ENCODE data around the gene DSCAML1.

GRCh38 chr11:117462864-117463247 is 334.2 kb downstream of the DSCAML1 start:
- TF ChIP-seq TCF7 (CRISPR knock-in tag; IDR thresholded peaks at IDR 0.05; ENCODE audit: low read depth) (no peak), ZNF396 (CRISPR knock-in tag; IDR thresholded peaks at IDR 0.05; ENCODE audit: borderline replicate concordance) (no peak), MLX (CRISPR knock-in tag; IDR thresholded peaks at IDR 0.05) (no peak), MXD4 (CRISPR knock-in tag; IDR thresholded peaks at IDR 0.05; ENCODE audit: borderline replicate concordance) (no peak), PREB (CRISPR knock-in tag; IDR thresholded peaks at IDR 0.05; ENCODE audit: borderline replicate concordance) (no peak), ZNF121 (CRISPR knock-in tag; IDR thresholded peaks at IDR 0.05) (no peak), CREB1 (CRISPR knock-in tag; IDR thresholded peaks at IDR 0.05) (no peak), MAX (CRISPR knock-in tag; IDR thresholded peaks at IDR 0.05) (no peak), ZNF317 (CRISPR knock-in tag; IDR thresholded peaks at IDR 0.05; ENCODE audit: borderline replicate concordance, low read depth) (no peak)
- TF ChIP-seq, protein P1, sequence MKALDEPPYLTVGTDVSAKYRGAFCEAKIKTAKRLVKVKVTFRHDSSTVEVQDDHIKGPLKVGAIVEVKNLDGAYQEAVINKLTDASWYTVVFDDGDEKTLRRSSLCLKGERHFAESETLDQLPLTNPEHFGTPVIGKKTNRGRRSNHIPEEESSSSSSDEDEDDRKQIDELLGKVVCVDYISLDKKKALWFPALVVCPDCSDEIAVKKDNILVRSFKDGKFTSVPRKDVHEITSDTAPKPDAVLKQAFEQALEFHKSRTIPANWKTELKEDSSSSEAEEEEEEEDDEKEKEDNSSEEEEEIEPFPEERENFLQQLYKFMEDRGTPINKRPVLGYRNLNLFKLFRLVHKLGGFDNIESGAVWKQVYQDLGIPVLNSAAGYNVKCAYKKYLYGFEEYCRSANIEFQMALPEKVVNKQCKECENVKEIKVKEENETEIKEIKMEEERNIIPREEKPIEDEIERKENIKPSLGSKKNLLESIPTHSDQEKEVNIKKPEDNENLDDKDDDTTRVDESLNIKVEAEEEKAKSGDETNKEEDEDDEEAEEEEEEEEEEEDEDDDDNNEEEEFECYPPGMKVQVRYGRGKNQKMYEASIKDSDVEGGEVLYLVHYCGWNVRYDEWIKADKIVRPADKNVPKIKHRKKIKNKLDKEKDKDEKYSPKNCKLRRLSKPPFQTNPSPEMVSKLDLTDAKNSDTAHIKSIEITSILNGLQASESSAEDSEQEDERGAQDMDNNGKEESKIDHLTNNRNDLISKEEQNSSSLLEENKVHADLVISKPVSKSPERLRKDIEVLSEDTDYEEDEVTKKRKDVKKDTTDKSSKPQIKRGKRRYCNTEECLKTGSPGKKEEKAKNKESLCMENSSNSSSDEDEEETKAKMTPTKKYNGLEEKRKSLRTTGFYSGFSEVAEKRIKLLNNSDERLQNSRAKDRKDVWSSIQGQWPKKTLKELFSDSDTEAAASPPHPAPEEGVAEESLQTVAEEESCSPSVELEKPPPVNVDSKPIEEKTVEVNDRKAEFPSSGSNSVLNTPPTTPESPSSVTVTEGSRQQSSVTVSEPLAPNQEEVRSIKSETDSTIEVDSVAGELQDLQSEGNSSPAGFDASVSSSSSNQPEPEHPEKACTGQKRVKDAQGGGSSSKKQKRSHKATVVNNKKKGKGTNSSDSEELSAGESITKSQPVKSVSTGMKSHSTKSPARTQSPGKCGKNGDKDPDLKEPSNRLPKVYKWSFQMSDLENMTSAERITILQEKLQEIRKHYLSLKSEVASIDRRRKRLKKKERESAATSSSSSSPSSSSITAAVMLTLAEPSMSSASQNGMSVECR (CRISPR knock-in tag; IDR thresholded peaks at IDR 0.05; ENCODE audit: borderline replicate concordance): no peak
- TF ChIP-seq, protein P2, sequence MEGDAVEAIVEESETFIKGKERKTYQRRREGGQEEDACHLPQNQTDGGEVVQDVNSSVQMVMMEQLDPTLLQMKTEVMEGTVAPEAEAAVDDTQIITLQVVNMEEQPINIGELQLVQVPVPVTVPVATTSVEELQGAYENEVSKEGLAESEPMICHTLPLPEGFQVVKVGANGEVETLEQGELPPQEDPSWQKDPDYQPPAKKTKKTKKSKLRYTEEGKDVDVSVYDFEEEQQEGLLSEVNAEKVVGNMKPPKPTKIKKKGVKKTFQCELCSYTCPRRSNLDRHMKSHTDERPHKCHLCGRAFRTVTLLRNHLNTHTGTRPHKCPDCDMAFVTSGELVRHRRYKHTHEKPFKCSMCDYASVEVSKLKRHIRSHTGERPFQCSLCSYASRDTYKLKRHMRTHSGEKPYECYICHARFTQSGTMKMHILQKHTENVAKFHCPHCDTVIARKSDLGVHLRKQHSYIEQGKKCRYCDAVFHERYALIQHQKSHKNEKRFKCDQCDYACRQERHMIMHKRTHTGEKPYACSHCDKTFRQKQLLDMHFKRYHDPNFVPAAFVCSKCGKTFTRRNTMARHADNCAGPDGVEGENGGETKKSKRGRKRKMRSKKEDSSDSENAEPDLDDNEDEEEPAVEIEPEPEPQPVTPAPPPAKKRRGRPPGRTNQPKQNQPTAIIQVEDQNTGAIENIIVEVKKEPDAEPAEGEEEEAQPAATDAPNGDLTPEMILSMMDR (IDR thresholded peaks at IDR 0.05): no peak
